Gastrocnemius medialis (tissue), 4 donors: ENCODE data around the gene YWHAH. TPM values are rescaled to one million over a fixed set of nuclear protein-coding genes. Genes with fewer than 3 reads are reported as not detected.

Source experiments
- ATAC-seq, 2 donors: fragments of 150-250 bp; one replicate each; pipeline ENCODE4 v1.9.1; 2016
- DNase-seq, 2 donors: peaks; one replicate each; pipeline ENCODE4 v3.0.0-alpha.2; 2019
- H3K27ac ChIP-seq, 4 donors: fragments of 200-600 bp; sonication (generic); 1 replicate in 1 of 4; 2 replicates in 3 of 4; pipeline ENCODE4 v1.5.1; 2016 to 2018; ENCODE audit warnings: mild to moderate bottlenecking in 2 of 4, moderate library complexity in 1 of 4
- H3K27me3 ChIP-seq, 3 donors: fragments of 200-600 bp; sonication (generic) in 2 of 3; 1 replicate in 1 of 3; 2 replicates in 2 of 3; pipeline versions ENCODE4 v1.5.1 to v1.6.0; 2016 to 2019; ENCODE audit warnings: mild to moderate bottlenecking in 1 of 3, moderate library complexity in 1 of 3
- H3K36me3 ChIP-seq, 2 donors: fragments of 200-600 bp; sonication (generic) in 1 of 2; one replicate each; pipeline ENCODE4 v1.5.1; 2017 to 2018
- H3K4me1 ChIP-seq, 2 donors: fragments of 200-600 bp; sonication (generic) in 1 of 2; one replicate each; pipeline ENCODE4 v1.5.1; 2016 to 2017; ENCODE audit warnings: mild to moderate bottlenecking in 2 of 2
- H3K4me3 ChIP-seq, 4 donors: fragments of 200-600 bp; sonication (generic) in 3 of 4; 1 replicate in 1 of 4; 2 replicates in 3 of 4; pipeline ENCODE4 v1.5.1; 2016 to 2019; ENCODE audit warnings: mild to moderate bottlenecking in 2 of 4
- H3K9me3 ChIP-seq, 3 donors: fragments of 200-600 bp; sonication (generic) in 2 of 3; 1 replicate in 1 of 3; 2 replicates in 2 of 3; pipeline ENCODE4 v1.5.1; 2016 to 2019
- POLR2A ChIP-seq, 2 donors: fragments of 450-650 bp; IDR thresholded peaks; one replicate each; pipeline ENCODE4 v1.6.1; 2017; ENCODE audit warnings: antibody characterized with exemption in 2 of 2, mild to moderate bottlenecking in 2 of 2, moderate library complexity in 2 of 2
- in situ Hi-C, 4 donors: fragments of 200-750 bp; cut with MboI; loops; one replicate each; pipeline versions ENCODE4 v1.15.0 to v1.8.0; 2017; ENCODE audit warnings: low sequenced_read_pairs in 4 of 4
- intact Hi-C: fragments of 100-400 bp; cut with DNase I; formaldehyde crosslinking; loops from one replicate; pipeline ENCODE4 v1.15.1; 2023; ENCODE audit warnings: low total_unique reads
- total RNA-seq, 4 donors: library from RNA; depleted of rRNA; stranded (reverse); fragments of >200 nt; gene quantifications; one replicate each; pipeline versions ENCODE4 v1.1.0 to v1.2.3, GENCODE V29; 2016
- TF ChIP-seq, protein P1 (sequence below), 5 experiments: fragments of 450-650 bp in 3 of 5; fragments of 200-600 bp in 2 of 5; sonication (generic) in 2 of 5; IDR thresholded peaks in 4 of 5; conservative IDR thresholded peaks in 1 of 5; 1 replicate in 4 of 5; 2 replicates in 1 of 5; pipeline ENCODE4 v1.5.1; 2016 to 2019; ENCODE audit warnings: antibody characterized with exemption in 5 of 5, mild to moderate bottlenecking in 3 of 5, moderate library complexity in 3 of 5

YWHAH gene
- total RNA-seq, 4 donors from 2014 or later = 26.6 to 65.8 (median 45.7) TPM

DNA sequence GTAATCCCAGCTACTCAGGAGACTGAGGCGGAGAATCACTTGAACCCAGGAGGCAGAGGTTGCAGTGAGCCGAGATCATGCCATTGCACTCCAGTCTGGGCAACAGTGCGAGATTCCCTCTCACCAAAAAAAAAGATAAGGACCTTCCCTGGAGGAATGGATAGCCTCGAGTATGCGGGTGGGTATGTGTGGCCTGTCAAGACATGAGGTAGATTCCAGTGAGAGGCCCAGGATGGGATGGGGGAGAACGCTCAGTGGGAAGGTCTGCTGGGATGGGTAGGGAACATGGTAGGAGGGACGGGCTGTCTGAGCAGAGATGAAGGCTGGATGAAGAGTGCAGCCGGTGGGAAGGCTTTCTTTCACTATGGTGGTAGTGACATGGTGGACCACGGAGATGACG lies 39.0 kb upstream of the YWHAH start:
- in situ Hi-C loops = no loop called here
- H3K36me3 ChIP-seq = peaks cover 0 to 16% of the 10 kb centered on the region in 2 donors
- H3K9me3 ChIP-seq = no peaks in the 10 kb centered on the region
- TF ChIP-seq, protein P1, sequence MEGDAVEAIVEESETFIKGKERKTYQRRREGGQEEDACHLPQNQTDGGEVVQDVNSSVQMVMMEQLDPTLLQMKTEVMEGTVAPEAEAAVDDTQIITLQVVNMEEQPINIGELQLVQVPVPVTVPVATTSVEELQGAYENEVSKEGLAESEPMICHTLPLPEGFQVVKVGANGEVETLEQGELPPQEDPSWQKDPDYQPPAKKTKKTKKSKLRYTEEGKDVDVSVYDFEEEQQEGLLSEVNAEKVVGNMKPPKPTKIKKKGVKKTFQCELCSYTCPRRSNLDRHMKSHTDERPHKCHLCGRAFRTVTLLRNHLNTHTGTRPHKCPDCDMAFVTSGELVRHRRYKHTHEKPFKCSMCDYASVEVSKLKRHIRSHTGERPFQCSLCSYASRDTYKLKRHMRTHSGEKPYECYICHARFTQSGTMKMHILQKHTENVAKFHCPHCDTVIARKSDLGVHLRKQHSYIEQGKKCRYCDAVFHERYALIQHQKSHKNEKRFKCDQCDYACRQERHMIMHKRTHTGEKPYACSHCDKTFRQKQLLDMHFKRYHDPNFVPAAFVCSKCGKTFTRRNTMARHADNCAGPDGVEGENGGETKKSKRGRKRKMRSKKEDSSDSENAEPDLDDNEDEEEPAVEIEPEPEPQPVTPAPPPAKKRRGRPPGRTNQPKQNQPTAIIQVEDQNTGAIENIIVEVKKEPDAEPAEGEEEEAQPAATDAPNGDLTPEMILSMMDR (IDR thresholded peaks at IDR 0.05 in 4 of 5, conservative IDR thresholded peaks at IDR 0.05 in 1 of 5) = no peak
- no peak for TF ChIP-seq POLR2A (IDR thresholded peaks at IDR 0.05)
- no peaks in the 10 kb centered on the region for H3K4me1 ChIP-seq
- no peak overlapping the region for H3K27ac ChIP-seq
- intact Hi-C loops = no loop called here
- DNase-seq (no peak), ATAC-seq (no peak)
- no peak overlapping the region for H3K4me3 ChIP-seq
- H3K27me3 ChIP-seq = no peaks in the 10 kb centered on the region

DNA sequence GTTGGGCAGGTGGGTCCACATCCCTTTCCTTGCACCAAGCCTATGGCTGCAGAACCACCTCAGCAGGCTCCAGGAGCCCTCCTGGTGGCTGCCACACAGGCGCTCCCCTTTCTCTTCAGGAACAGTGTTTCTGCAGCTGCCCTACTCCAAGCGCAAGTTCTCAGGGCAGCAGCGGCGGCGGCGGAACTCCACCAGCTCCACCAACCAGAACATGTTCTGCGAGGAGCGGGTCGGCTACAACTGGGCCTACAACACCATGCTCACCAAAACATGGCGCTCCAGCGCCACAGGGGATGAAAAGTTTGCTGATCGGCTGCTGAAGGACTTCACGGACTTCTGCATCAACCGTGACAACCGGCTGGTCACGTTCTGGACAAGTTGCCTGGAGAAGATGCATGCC lies 38.2 kb upstream of the YWHAH start:
- Histone ChIP-seq H3K4me1 (no peaks in the 10 kb centered on the region), H3K36me3 (peaks cover 0 to 16% of the 10 kb centered on the region in 2 donors), H3K27me3 (no peaks in the 10 kb centered on the region), H3K9me3 (no peaks in the 10 kb centered on the region), H3K4me3 (no peak overlapping the region), H3K27ac (no peak overlapping the region)
- in situ Hi-C loops (no loop called here), intact Hi-C loops (no loop called here)
- no peak for DNase-seq
- ATAC-seq = no peak
- TF ChIP-seq, protein P1 (IDR thresholded peaks at IDR 0.05 in 4 of 5, conservative IDR thresholded peaks at IDR 0.05 in 1 of 5) = no peak
- no peak for TF ChIP-seq POLR2A (IDR thresholded peaks at IDR 0.05)

DNA sequence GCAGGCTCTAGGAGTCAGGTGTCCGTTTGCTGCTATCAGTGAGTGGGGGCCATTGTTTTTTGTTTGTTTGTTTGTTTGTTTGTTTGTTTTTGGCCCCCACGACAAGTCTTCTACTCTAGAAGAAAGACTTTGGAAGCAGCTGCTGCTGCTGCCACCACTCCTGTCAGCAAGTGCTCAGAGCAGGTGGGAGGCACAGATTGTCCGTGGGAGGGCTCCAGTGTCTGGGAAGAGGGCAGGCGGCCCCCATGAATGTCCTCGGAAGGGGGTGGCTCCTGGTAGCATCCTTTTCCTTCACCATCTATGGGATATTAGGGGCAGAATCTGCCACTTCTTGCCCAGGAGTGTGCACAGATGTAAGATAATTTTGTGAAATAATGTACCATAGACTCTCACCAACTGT lies 37.8 kb upstream of the YWHAH start:
- H3K27me3 ChIP-seq = no peaks in the 10 kb centered on the region
- DNase-seq (no peak), ATAC-seq (no peak)
- H3K4me1 ChIP-seq = no peaks in the 10 kb centered on the region
- H3K27ac ChIP-seq = no peak overlapping the region
- intact Hi-C loops (no loop called here), in situ Hi-C loops (no loop called here)
- no peaks in the 10 kb centered on the region for H3K9me3 ChIP-seq
- H3K36me3 ChIP-seq = peaks cover 0 to 15% of the 10 kb centered on the region in 2 donors
- H3K4me3 ChIP-seq = no peak overlapping the region
- no peak for TF ChIP-seq POLR2A (IDR thresholded peaks at IDR 0.05)
- TF ChIP-seq, protein P1 (IDR thresholded peaks at IDR 0.05 in 4 of 5, conservative IDR thresholded peaks at IDR 0.05 in 1 of 5) = no peak

DNA sequence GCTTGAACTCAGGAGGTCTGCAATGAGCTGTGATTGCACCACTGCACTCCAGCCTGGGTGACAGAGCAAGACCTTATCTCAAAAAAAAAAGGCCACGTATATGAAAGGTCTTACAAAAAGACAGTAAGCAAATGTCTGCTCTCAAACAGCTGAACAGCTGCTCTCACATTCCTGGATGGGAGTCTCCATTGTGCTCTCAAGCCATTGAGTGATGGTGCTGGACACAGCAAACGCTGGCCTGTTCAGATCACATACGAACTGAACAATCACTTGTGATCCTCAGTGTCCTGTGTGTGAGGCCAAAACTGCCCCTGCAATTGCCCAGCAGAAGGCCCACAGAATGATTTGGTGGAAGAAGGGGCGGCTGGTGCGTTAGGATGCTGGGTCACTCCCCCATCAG lies 34.4 kb upstream of the YWHAH start:
- no peak for DNase-seq
- Histone ChIP-seq H3K9me3 (no peaks in the 10 kb centered on the region), H3K36me3 (peaks cover 0 to 3% of the 10 kb centered on the region in 2 donors), H3K27me3 (no peaks in the 10 kb centered on the region), H3K4me1 (no peaks in the 10 kb centered on the region), H3K4me3 (no peak overlapping the region), H3K27ac (no peak overlapping the region)
- no peak for TF ChIP-seq POLR2A (IDR thresholded peaks at IDR 0.05)
- intact Hi-C loops = no loop called here
- in situ Hi-C loops = loop anchor here in 1 of 4 donors (10.0 kb wide), 1 partner anchor 55 kb away; no protein-coding TSS in a partner anchor
- no peak for ATAC-seq

DNA sequence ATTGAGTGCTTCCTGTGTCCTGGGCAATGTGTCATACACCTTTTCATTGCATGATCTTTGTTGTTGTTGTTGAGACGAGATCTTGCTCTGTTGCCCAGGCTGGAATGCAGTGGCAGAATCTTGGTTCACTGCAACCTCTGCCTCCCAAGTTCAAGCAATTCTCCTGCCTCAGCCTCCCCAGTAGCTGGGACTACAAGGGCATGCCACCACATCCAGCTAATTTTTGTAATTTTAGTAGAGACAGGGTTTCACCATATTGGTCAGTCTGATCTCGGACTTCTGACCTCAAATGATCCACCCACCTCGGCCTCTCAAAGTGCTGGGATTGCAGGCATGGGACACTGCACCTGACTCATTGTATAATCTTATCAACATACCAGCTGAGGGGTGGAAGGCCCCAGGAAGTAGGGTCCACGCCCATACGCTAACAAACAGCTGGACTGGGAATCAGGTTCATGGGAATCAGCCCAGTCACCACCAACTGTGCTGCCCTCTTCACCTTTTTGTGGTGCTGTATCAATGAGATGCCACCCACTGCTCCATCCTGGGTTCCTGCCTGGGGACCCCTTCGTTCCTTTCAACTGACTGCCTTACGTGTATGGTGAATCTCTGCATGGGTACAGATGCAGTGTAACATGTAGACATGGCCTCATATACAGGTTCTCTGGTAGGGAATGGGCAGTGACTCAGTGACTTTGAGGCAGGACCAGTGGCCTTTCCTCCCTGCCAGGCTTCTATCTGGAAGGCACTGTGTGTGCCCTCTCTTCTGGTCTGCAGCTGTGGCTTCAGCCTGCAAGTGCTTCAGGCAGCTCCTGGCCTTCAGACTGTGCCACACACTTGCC lies 32.5 kb upstream of the YWHAH start:
- peaks cover 0 to 3% of the 10 kb centered on the region in 2 donors for H3K36me3 ChIP-seq
- no peak for DNase-seq
- H3K9me3 ChIP-seq = no peaks in the 10 kb centered on the region
- no peaks in the 10 kb centered on the region for H3K4me1 ChIP-seq
- H3K27ac ChIP-seq = no peak overlapping the region
- intact Hi-C loops = no loop called here
- ATAC-seq = no peak
- no peak overlapping the region for H3K4me3 ChIP-seq
- H3K27me3 ChIP-seq = no peaks in the 10 kb centered on the region
- TF ChIP-seq, protein P1 (IDR thresholded peaks at IDR 0.05 in 4 of 5, conservative IDR thresholded peaks at IDR 0.05 in 1 of 5) = no peak
- no peak for TF ChIP-seq POLR2A (IDR thresholded peaks at IDR 0.05)
- in situ Hi-C loops = loop anchor here in 1 of 4 donors (10.0 kb wide), 1 partner anchor 57 kb away; no protein-coding TSS in a partner anchor
